GM21423 (cell line): ENCODE data around the gene DHRSX.
"Not testable (repeated sequence)": the region's sequence is repeated elsewhere in the genome, so short reads cannot be mapped to it uniquely, and the experiment has no call there.

Source experiments
- ATAC-seq: cut with Tn5 transposase; IDR thresholded peaks from one replicate; pipeline ENCODE4 v1.9.1; 2021; ENCODE audit warnings: mild to moderate bottlenecking, moderate library complexity; ENCODE audit not compliant: unreplicated experiment

The DHRSX gene

DNA sequence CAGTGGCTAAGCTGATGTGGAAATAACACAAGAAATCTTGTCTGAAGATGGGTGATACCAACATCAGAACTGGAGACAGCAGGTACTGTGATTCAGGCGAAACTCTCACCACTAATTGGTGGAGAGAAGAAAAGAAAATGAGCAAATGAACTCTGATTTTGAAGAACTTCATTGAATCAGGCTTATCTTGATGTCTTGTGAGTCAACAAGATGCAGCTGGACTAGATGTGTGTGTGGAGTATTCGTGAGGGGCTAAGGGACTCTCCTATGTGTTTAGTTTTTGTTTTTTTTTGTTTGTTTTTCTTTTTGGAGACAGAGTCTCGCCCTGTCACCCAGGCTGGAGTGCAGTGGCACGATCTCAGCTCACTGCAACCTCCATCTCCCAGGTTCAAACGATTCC, 131.6 kb downstream of the DHRSX start:
- no peak for ATAC-seq

DNA sequence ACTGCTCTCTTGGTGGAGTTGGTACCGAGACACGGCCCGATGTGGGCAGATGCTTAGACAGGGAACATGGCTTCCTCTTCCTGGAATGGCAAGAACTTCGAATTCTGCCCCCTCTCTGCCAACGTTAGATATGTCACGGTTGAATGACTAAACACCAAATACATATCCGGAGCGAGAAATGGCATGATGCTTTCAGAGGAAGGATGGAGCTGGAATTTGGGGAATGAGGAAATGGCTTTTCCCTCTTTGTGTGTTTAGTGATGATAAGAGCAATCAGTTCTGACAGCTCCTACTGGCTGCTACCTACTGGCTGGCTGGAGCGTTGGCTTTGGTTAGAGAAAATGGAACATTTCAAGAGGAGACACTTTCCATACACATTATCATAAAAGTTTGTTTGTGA, 140.0 kb downstream of the DHRSX start:
- ATAC-seq = no peak

DNA sequence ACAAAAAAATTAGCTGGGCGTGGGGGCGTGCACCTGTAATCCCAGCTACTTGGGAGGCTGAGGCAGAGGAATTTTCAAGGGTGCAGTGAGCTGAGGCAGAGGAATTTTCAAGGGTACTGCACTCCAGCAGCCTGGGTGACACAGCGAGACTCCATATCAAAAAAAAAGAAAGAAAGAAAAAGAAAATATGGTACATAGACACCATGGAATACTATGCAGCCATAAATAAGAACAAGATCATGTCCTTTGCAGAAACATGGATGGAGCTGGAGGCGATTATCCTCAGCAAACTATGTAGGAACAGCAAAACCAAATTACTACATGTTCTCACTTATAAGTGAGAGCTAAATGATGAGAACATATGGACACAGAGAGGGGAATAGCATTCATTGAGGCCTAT, 141.3 kb downstream of the DHRSX start:
- not testable (repeated sequence) for ATAC-seq

DNA sequence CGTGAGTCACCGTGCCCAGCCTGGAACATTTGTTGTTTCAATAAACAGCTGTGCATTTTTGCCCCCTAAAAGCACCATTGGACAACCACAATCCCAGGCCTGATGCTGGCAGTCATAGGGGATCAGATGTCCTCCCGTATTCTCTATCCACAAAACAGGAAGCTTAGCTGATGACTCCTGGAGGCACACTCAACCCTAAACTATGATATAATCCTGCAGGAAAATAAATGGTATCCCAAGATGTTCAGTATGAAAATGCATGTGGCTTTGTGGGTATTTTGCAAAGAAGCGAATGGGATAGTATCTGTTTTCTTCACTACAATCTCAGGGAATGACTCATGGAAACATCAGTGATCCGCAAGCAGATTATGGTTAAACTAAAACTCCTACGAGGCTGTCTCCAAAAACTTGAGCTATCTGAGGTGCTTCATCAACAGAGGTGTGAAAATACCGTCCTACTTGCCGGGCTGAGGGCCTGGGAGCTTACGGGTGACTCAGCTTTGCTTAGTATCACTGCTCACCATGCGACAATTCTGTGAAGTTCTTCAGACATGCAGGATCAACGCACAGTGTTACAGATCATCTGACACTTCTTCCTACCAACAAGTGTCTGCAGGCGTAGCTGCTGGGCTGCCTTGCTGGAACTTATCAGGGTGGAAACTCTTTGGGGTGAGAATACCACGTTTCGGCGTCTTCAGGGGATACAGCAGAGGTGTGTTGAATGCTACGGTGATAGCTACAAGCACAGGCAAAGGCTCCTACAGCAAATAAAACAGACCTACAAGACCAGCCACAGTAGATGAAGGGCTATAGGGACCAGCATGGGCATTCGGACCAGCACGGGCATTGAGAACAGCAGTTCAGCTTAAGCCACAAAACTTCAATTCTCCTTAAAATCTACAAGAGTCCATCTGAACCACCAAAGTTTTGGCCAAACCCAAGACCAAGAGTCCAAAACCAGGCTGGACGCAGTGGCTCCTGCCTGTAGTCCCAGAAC, 148.5 kb downstream of the DHRSX start:
- ATAC-seq = no peak

DNA sequence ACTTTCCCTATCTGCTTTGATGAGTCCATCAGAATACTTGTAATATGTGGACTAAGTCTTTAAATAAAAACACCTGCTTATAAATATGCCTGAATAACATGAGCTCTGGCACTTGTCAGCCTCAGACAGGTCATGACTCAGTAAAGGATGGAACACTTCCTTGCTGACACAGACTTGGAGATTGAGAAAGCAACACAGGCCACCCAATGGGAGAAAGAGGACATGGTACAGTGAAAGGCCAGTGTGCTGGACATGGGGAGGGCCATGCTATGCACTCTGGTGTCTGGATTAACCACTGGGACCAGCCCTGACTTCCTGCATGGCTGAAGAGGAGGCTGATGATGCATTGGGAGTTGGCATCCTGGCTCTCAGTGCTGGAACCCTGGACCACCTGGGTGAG, 149.5 kb downstream of the DHRSX start:
- no peak for ATAC-seq

DNA sequence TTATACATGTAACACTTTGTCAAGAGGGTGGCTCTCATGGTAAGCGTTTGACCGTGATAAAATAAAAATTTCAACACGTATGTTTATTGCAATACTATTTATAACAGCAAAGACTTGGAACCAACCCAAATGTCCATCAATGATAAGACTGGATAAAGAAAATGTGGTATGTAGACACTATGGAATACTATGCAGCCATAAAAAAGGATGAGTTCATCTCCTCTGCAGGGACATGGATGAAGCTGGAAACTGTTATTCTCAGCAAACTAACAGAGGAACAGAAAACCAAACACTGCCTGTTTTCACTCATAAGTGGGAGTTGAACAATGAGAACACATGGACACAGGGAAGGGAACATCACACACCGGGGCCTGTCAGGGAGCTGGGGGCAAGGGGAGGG, 150.1 kb downstream of the DHRSX start:
- ATAC-seq = not testable (repeated sequence)

DNA sequence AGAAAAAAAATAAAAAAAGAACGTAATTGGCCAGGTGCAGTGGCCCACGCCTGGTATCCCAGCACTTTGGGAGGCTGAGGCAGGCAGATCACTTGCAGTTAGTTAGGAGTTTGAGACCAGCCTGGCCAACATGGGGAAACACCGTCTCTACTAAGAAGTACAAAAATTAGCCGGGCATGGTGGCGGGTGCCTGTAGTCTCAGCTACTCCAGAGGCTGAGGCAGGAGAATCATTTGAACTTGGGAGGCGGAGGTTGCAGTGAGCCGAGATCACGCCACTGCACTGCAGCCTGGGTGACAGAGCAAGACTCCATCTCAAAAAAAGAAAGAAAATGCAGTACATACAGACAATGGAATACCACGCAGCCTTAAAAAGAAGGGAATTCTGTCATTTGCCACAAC, 150.7 kb downstream of the DHRSX start:
- not testable (repeated sequence) for ATAC-seq

DNA sequence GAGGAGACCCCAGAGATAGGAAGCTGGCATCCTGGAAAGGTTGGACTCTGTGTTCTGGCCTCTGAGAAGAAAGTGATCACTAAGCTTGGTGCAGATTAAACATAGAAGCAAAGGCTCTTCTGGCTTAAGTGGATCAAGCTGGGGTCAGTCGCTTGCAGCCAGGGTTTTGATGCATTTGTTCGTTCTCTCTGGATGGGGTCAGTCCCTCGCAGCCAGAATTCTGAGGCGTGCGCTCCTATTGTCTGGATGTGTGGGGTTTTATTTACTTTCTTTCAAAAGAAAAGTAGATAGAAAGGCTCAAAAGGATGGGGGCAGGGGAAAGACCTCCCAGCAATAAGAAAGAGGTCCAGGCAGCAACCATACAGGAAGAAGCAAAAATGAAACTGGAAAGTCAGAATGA, 152.6 kb downstream of the DHRSX start:
- no peak for ATAC-seq

DNA sequence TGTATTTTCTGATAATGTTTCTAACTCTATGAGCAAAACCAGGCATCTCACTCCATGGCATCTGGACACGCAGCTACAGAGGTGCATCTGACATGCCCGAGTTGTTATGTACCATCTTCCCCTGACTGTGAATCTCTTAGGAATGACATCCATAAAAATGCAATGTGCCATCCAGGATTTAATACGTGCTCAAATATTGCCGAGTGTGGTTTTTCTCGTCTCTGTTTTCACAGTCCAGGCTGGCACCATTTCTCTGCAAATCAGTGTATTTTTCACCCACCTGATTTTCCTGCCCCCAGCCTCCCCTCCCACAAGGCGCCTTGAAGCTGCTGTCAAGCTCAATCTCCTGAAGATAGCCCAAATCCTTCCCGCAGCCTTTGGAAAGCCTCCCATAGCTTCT, 154.6 kb downstream of the DHRSX start:
- no peak for ATAC-seq

DNA sequence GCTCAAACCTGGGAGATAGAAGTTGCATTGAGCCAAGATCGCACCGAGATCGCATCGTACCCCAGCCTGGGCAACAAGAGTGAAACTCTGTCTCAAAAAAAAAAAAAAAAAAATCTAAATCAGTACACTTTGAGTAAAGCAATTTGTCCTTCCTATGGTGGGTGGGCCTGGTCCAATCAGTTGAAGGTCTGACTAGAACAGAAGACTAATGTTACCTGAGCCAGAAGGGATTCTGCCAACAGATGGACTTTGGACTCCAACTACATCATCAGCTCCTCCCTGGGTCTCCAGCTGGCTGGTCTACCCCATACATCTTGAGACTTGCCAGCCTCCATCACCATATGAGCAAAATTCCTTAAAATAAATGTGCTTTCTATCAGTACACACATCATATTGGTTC, 155.2 kb downstream of the DHRSX start:
- no peak for ATAC-seq

DNA sequence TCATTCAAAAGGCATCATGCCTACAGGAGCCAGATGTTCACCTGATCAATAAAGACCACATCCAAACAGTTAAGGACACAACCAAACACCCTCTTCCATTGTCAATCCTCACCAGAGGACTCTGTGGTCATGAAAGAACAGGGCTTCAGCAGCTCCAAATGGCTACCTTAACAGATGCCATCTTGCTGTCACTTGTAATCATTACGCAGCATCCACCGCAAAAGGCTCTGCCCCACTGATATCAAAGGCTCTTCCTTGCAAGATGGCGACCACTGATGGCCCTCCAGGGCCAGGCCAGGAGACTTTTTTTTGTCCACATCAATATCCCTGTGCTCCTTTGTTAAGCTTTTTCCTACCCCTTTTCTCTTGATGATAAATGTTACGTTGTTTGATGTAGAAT, 157.4 kb downstream of the DHRSX start:
- ATAC-seq = no peak

DNA sequence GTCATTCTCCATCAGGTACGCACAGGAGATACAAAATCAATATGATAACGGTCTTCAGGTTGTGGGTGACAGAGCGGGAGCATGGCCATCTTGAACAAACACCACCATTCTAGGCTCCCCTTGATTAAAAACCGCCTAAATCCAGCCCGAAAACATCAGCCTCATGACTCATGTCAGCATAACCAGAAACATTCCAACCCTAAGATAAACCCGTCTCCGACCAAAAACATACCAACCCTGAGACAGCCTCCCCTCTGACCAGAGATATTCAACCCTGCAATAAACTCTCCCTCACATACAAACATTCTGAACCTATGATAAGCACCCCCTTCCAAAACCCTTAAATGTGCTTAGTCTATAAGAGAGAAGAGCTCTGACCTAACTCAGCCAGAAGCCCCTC, 157.9 kb downstream of the DHRSX start:
- no peak for ATAC-seq

DNA sequence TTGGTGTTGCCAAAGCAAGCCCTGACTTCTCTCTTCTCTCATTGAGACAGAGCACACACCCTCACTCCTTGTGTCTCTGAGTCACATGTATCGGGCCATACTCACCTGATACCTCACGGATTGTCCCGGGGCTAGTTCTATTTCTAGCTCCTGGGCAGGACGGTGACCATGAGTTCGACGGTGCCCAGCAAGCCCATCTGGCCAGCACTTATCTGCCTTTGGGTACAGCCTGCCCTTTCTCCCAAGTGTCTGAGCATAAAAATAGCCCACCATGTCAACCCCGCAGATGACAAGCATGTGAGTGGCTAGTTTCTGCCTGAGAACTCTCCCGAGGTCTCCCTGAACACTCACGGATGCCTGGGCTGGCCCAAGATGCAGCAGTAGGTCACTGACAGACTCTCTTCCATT, 158.5 kb downstream of the DHRSX start:
- no peak for ATAC-seq

DNA sequence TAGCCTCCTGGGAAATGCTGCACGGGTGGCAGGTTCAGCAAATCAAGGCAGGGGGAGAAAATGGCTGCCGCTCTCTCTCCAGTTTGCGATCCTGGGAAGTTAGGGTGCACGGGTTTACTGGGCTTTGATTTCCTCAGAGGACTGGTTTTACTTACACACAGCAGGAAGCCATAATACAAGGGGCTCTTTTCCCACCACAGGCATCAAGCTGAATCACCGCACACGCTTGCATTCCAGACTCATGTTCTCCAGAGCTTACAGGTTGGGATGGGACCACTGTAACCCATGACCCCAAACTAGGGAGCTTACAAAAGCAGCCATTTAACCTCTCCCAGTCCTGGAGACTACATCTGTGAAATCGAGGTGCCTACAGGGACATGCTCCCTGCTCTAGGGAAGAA, 159.8 kb downstream of the DHRSX start:
- no peak for ATAC-seq

DNA sequence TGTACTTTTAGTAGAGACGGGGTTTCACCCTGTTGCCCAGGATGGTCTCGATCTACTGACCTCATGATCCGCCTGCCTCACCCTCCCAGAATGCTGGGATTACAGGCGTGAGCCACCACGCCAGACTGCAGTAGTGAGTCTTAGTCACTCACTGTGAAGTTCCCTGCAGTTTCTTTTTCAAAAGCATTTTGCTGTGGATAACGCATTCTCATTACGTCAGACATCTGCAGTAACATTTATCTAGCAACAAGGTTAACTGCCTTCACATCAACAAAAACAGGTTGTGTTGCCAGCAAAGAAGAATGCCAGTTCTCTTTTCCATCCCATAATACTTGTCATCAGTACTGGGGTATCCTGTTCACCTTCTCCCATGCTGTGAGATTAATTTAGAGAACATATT, 164.6 kb downstream of the DHRSX start:
- ATAC-seq = no peak

DNA sequence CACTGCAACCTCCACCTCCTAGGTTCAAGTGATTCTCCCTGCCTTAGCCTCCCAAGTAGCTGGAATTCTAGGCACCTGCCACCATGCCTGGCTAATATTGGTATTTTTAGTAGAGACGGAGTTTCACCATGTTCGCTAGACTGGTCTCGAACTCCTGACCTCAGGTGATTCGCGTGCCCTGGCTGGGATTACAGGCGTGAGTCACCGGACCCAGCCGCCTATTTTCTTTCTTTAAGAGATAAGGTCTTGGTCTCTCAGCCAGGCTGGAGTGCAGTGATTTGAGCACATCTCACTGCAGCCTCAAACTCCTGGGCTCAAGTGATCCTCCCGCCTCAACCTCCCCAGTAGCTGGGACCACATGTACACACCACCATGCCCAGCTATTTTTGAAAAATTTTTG, 166.5 kb downstream of the DHRSX start:
- no peak for ATAC-seq

DNA sequence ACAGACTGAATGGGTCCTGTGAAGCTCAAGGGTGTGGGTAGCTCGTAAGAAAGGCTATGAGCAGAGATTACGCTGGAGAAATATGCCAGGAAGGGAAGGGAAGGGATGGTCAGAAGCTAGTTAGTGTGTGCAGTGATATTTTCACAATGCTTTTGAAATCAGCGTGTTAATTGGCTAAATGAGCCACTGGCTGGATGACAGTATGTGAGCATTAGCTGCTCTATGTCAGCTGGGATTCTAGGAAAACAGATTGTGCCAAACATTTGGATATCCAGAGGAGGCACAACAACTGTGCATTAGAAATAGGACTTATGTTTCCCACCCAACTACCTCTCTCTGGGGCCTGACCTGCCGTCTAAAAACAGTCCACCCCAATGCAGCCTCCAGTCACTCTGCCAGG, 168.5 kb downstream of the DHRSX start:
- no peak for ATAC-seq

DNA sequence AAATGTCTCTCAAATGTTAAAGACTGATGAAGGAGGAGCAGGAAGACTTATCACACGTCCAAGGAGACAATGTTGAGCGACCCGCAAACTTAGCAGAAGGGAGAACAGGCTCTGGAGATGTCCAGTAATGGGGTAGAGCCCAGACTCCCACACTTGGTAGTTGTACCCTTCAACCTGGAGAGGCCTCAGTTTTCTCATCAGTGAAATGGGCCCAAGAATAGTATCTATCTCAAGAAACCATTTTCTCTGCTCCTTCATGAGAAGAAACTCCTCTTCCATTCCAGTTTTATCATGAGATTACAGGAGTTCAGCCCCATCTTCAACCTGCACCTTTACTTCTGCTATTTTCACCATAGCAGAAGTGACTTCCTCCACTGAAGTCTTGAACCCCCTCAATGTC, 169.9 kb downstream of the DHRSX start:
- ATAC-seq = no peak

DNA sequence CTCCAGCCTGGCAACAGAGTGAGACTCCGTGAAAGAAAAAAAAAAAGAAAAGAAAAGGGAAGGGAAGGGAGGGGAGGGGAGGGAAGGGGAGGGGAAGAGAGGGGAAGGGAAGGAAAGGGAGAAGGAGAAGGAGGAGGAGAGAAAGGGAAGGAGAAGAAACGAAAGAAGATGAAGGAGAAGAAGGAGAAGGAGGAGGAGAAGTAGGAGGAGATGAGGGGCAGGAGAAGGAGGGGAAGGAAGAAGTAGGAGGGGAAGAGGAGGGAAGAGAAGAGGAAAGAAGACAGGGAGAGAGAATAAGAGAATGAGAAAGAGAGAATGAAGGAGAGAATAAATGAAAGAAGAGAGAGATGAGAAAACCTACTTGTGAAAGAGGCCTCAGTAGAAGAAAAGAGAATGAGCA, 170.3 kb downstream of the DHRSX start:
- no peak for ATAC-seq

DNA sequence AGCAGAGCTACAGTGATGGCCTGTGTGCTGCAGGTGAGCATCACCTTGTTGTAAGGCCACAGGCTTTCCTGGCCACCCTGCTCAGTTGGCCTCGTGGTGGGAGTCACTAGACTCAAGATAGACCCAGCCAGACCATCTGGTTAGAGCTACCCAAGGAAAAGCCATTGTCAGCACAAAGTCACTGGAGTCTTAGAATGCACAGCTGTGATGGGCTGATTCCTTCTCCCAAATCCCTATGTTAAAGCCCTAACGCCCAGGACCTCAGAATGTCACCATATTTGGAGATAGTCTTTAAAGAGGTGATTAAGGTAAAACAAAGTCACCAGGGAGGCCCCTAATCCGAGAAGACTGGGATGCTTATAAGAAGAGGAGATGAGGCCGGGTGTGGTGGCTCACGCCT, 173.4 kb downstream of the DHRSX start:
- no peak for ATAC-seq

DNA sequence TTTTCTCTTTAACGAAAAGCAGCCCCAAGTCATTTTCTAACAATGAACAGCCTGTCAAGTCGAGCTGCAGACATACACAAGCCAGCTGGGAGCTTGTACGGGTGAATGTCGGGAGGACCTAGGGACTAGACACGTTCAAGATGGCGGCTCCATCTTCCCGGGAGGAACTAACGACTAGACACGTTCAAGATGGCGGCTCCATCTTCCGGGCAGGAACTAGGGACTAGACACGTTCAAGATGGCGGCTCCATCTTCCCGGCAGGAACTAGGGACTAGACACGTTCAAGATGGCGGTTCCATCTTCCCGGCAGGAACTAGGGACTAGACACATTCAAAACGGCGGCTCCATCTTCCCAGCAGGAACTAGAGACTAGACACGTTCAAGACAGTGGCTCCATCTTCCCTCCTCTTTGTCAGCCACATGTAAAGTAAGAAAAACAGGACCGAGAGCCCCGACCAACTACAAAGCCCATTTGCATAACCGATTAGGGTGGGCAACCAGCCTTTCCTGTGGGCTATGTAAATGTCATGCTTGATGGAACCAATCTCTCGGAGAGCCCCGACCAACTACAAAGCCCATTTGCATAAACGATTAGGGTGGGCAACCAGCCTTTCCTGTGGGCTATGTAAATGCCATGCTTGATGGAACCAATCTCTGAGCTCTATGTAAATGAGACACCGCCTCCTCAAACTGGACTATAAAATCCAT, 175.5 kb downstream of the DHRSX start:
- no peak for ATAC-seq

DNA sequence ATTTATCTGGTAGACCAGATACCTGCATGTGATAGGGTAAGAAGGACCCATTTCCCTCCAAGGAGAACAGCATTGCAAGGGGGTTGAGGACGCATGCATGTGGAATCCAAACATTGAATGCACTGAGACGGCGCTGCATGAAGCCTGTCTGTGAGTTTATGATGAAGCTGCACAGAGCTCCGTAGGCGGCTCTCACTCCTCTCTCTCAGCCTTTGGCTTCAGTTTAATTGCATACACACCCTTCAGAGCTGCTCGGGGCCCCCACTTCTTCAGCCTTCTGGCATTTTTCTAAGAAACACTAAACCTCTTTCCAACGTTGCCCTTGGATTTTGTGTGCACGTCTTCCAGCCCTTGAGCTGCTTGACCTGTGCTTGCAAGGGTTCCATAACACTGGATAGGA, 176.6 kb downstream of the DHRSX start:
- ATAC-seq = no peak
